Measurements from ENCODE around the gene FAM177A1.

FAM177A1 gene

DNA sequence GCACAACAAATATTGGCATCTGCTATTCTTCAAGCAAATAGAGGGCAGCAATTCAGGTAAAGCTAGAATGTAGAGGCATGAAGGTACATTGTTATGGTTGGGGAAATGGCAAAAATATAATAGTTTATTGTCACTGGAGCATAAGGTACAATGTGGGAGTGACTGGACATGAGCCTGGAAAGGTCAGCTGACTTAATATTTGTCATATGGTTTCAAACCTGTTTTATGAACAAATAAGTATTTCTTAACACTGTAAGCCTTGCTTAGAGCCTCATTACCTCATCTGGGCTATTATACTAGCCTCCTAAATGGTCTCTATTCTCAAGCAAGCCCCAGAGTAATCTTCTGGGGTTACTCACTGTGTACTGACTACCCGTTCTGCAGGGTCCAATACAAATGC is 33.7 kb downstream of the FAM177A1 start:
- POLR2A ChIA-PET, result no interaction called here
- Histone ChIP-seq H3K4me1 (ENCODE audit: control insufficient read depth, insufficient read depth, low read length) (no peaks in the 10 kb centered on the region), H3K4me3 (ENCODE audit: low read depth, low read length) (no peak overlapping the region), H3K9me3 (ENCODE audit: control insufficient read depth, insufficient read depth, low read depth, low read length) (no peaks in the 10 kb centered on the region), H3K27ac (ENCODE audit: extremely low read depth, low read depth, low read length) (no peak overlapping the region), H3K36me3 (ENCODE audit: control insufficient read depth in 2 of 2, insufficient read depth in 1 of 2, low read length in 2 of 2) (peaks cover 25 to 33% of the 10 kb centered on the region in 2 experiments)
- CTCF ChIA-PET, result interaction anchor here (0.6 kb wide), 1 partner anchor 33 kb away, joined by 3 read pairs; no protein-coding TSS in a partner anchor
- no peak for TF ChIP-seq KLF7 (tag by site-specific recombination; IDR thresholded peaks at IDR 0.05; ENCODE audit: borderline replicate concordance)
- no peak for TF ChIP-seq ZXDB (tag by site-specific recombination; IDR thresholded peaks at IDR 0.05)
- TF ChIP-seq, protein P1, sequence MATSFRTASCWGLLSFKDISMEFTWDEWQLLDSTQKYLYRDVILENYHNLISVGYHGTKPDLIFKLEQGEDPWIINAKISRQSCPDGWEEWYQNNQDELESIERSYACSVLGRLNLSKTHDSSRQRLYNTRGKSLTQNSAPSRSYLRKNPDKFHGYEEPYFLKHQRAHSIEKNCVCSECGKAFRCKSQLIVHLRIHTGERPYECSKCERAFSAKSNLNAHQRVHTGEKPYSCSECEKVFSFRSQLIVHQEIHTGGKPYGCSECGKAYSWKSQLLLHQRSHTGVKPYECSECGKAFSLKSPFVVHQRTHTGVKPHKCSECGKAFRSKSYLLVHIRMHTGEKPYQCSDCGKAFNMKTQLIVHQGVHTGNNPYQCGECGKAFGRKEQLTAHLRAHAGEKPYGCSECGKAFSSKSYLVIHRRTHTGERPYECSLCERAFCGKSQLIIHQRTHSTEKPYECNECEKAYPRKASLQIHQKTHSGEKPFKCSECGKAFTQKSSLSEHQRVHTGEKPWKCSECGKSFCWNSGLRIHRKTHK (tag by site-specific recombination; IDR thresholded peaks at IDR 0.05), result no peak
- no peak for TF ChIP-seq ZNF37A (tag by site-specific recombination; IDR thresholded peaks at IDR 0.05)
- no peak for TF ChIP-seq ZNF391 (tag by site-specific recombination; IDR thresholded peaks at IDR 0.05; ENCODE audit: borderline replicate concordance, low read depth)
- TF ChIP-seq, protein P2, sequence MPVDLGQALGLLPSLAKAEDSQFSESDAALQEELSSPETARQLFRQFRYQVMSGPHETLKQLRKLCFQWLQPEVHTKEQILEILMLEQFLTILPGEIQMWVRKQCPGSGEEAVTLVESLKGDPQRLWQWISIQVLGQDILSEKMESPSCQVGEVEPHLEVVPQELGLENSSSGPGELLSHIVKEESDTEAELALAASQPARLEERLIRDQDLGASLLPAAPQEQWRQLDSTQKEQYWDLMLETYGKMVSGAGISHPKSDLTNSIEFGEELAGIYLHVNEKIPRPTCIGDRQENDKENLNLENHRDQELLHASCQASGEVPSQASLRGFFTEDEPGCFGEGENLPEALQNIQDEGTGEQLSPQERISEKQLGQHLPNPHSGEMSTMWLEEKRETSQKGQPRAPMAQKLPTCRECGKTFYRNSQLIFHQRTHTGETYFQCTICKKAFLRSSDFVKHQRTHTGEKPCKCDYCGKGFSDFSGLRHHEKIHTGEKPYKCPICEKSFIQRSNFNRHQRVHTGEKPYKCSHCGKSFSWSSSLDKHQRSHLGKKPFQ (tag by site-specific recombination; IDR thresholded peaks at IDR 0.05), result no peak
- TF ChIP-seq ZNF146 (tag by site-specific recombination; IDR thresholded peaks at IDR 0.05), result no peak
- no peak for TF ChIP-seq ZBTB7A (tag by site-specific recombination; IDR thresholded peaks at IDR 0.05; ENCODE audit: low read depth)
- no peak for TF ChIP-seq ZNF138 (tag by site-specific recombination; IDR thresholded peaks at IDR 0.05; ENCODE audit: borderline replicate concordance)
- no peak for TF ChIP-seq ZNF223 (tag by site-specific recombination; IDR thresholded peaks at IDR 0.05)
- no peak for TF ChIP-seq PATZ1 (tag by site-specific recombination; IDR thresholded peaks at IDR 0.05)
- TF ChIP-seq ZNF221 (tag by site-specific recombination; IDR thresholded peaks at IDR 0.05; ENCODE audit: borderline replicate concordance), result no peak
- TF ChIP-seq ZNF140 (tag by site-specific recombination; IDR thresholded peaks at IDR 0.05), result no peak
- TF ChIP-seq ZNF558 (tag by site-specific recombination; IDR thresholded peaks at IDR 0.05), result no peak
- no peak for TF ChIP-seq ZNF830 (tag by site-specific recombination; IDR thresholded peaks at IDR 0.05; ENCODE audit: low read depth)
- TF ChIP-seq ZNF114 (tag by site-specific recombination; IDR thresholded peaks at IDR 0.05), result no peak
- no peak for TF ChIP-seq ZNF623 (tag by site-specific recombination; IDR thresholded peaks at IDR 0.05)
- TF ChIP-seq ZNF768 (tag by site-specific recombination; IDR thresholded peaks at IDR 0.05), result no peak

DNA sequence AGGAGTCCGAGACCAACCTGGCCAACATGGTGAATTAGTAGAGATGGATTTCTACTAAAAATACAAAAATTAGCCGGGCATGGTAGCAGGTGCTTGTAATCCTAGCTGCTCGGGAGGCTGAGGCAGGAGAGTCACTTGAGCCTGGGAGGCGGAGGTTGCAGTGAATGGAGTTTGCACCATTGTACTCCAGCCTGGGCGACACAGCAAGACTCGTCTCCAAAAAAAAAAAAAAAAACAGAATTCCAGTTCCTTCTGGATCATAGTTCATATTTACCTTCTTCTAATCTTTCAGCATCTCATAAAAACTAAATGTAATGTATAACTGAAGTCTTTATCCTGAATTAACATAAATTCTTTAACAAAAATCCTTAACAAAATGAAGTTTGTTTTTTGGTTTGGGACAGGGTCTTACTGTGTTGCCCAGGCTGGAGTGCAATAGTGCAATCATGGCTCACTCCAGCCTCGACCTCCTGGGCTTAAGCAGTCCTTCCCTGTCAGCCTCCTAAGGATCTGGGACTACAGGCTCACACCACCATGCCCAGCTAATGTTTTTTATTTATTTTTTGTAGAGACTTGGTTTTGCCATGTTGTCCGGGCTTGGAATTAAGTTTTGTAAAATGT is 37.6 kb downstream of the FAM177A1 start:
- Histone ChIP-seq H3K27ac (ENCODE audit: extremely low read depth, low read depth, low read length) (no peak overlapping the region), H3K36me3 (ENCODE audit: control insufficient read depth in 2 of 2, insufficient read depth in 1 of 2, low read length in 2 of 2) (peaks cover 32 to 55% of the 10 kb centered on the region in 2 experiments), H3K4me3 (ENCODE audit: low read depth, low read length) (no peak overlapping the region), H3K9me3 (ENCODE audit: control insufficient read depth, insufficient read depth, low read depth, low read length) (no peaks in the 10 kb centered on the region), H3K4me1 (ENCODE audit: control insufficient read depth, insufficient read depth, low read length) (no peaks in the 10 kb centered on the region)
- POLR2A ChIA-PET, result interaction anchor here (0.7 kb wide), 1 partner anchor 223 kb away, joined by 8 read pairs; no protein-coding TSS in a partner anchor
- CTCF ChIA-PET, result no interaction called here
- TF ChIP-seq ZNF677 (tag by site-specific recombination; IDR thresholded peaks at IDR 0.05) (no peak), ZNF530 (tag by site-specific recombination; IDR thresholded peaks at IDR 0.05; ENCODE audit: low read depth) (no peak), ZNF302 (tag by site-specific recombination; IDR thresholded peaks at IDR 0.05; ENCODE audit: low read depth) (no peak), ZNF394 (tag by site-specific recombination; IDR thresholded peaks at IDR 0.05; ENCODE audit: borderline replicate concordance) (no peak), ZNF837 (tag by site-specific recombination; IDR thresholded peaks at IDR 0.05) (no peak), ZNF776 (tag by site-specific recombination; IDR thresholded peaks at IDR 0.05; ENCODE audit: borderline replicate concordance) (no peak), ZNF354C (tag by site-specific recombination; IDR thresholded peaks at IDR 0.05; ENCODE audit: borderline replicate concordance, low read depth) (no peak), ZNF211 (tag by site-specific recombination; IDR thresholded peaks at IDR 0.05; ENCODE audit: low read depth) (no peak), ZNF2 (tag by site-specific recombination; IDR thresholded peaks at IDR 0.05) (no peak), ZNF324 (tag by site-specific recombination; IDR thresholded peaks at IDR 0.05) (no peak), MZF1 (tag by site-specific recombination; IDR thresholded peaks at IDR 0.05; ENCODE audit: borderline replicate concordance) (no peak), ZNF391 (tag by site-specific recombination; IDR thresholded peaks at IDR 0.05; ENCODE audit: borderline replicate concordance, low read depth) (no peak), ZNF341 (tag by site-specific recombination; IDR thresholded peaks at IDR 0.05; ENCODE audit: low read depth) (no peak), ZNF747 (tag by site-specific recombination; IDR thresholded peaks at IDR 0.05) (no peak)
